HepG2 (cell line): ENCODE measurements around the gene PRKCSH.

Experiments
- BCL6 ChIP-seq: IDR thresholded peaks from 2 replicates; pipeline ENCODE4 v1.6.1; 2016; ENCODE audit warnings: missing genetic modification reagents, missing compliant biosample characterization
- CBFB ChIP-seq: sonication (generic); formaldehyde crosslinking; IDR thresholded peaks from 2 replicates; pipeline ENCODE4 v1.4.0; 2020; ENCODE audit warnings: missing genetic modification reagents
- CTCF ChIP-seq: sonication (generic); formaldehyde crosslinking; IDR thresholded peaks from 2 replicates; pipeline ENCODE4 v1.5.0; 2020; ENCODE audit warnings: mild to moderate bottlenecking, missing genetic modification reagents, moderate library complexity
- MXI1 ChIP-seq: IDR thresholded peaks from 3 replicates; pipeline ENCODE4 v1.6.1; 2012; ENCODE audit warnings: low read depth, low read length, inconsistent platforms, borderline replicate concordance
- SMAD3 ChIP-seq: sonication (generic); formaldehyde crosslinking; IDR thresholded peaks from 2 replicates; pipeline ENCODE4 v1.4.0; 2020; ENCODE audit warnings: missing genetic modification reagents
- TCF7 ChIP-seq: sonication (generic); IDR thresholded peaks from 2 replicates; pipeline ENCODE4 v1.6.1; 2016; ENCODE audit warnings: antibody characterized with exemption, low read depth

- TF ChIP-seq MXI1 (no peak), CBFB (CRISPR knock-in tag) (no peak), CTCF (CRISPR knock-in tag) (no peak), TCF7 (no peak), SMAD3 (CRISPR knock-in tag) (no peak), BCL6 (CRISPR knock-in tag) (no peak)
Observed at GRCh38 chr19:11387162-11388034, 48.0 kb upstream of the PRKCSH start.
